OCI-LY7 (cell line): Measurements from ENCODE around the gene CTNNA2. TPM values are rescaled to one million over a fixed set of nuclear protein-coding genes. Genes with fewer than 3 reads are reported as not detected.

Experiments used
- BruUV-seq: library from RNA; stranded (reverse); fragments of 400-500 nt; replicated peaks from 2 replicates; lab custom pipeline; 2021; lab: Mats Ljungman, UMichigan
- CTCF ChIA-PET: fragments of 300-600 bp; sonication (Branson Sonifier 250); formaldehyde crosslinking; loops from one replicate; lab custom pipeline; 2022; ENCODE audit warnings: antibody characterized with exemption; ENCODE audit not compliant: unreplicated experiment; lab: Charles Lee
- POLR2A ChIA-PET: fragments of 300-600 bp; sonication (Branson Sonifier 250); formaldehyde crosslinking; loops from one replicate; lab custom pipeline; 2022; ENCODE audit warnings: antibody characterized with exemption; lab: Charles Lee
- DNase-seq: peaks from one replicate; pipeline ENCODE4 v3.0.0-alpha.2; 2015; ENCODE audit warnings: low spot score
- H2AFZ ChIP-seq: fragments of 200-600 bp; sonication (generic), shearing (Covaris generic); 2 replicates; pipeline ENCODE4 v1.6.1; 2014; ENCODE audit warnings: mild to moderate bottlenecking, antibody characterized with exemption, low read length, moderate library complexity
- H3K27ac ChIP-seq: fragments of 200-600 bp; sonication (generic); 2 replicates; pipeline ENCODE4 v1.5.1; 2014; ENCODE audit warnings: mixed run types, low read depth, mild to moderate bottlenecking, moderate library complexity, low read length, inconsistent platforms; ENCODE audit not compliant: poor library complexity, severe bottlenecking
- H3K36me3 ChIP-seq: fragments of 200-600 bp; sonication (generic); 2 replicates; pipeline ENCODE4 v1.6.1; 2014; ENCODE audit warnings: mild to moderate bottlenecking, antibody characterized with exemption, low read length, moderate library complexity, mixed read lengths; ENCODE audit not compliant: insufficient read depth
- H3K4me1 ChIP-seq: fragments of 200-600 bp; sonication (generic); 2 replicates; pipeline ENCODE4 v1.5.1; 2014; ENCODE audit warnings: mild to moderate bottlenecking, low read length; ENCODE audit not compliant: insufficient read depth, poor library complexity, severe bottlenecking
- H3K4me2 ChIP-seq: fragments of 200-600 bp; sonication (generic); 2 replicates; pipeline ENCODE4 v1.6.1; 2014; ENCODE audit warnings: mild to moderate bottlenecking, low read length
- H3K4me3 ChIP-seq: fragments of 200-600 bp; sonication (generic); 2 replicates; pipeline ENCODE4 v1.5.1; 2014; ENCODE audit warnings: mild to moderate bottlenecking, low read depth, low read length; ENCODE audit not compliant: poor library complexity, severe bottlenecking
- H3K79me2 ChIP-seq: fragments of 200-600 bp; sonication (generic); 2 replicates; pipeline ENCODE4 v1.6.1; 2016; ENCODE audit warnings: low read depth, mild to moderate bottlenecking, low read length, moderate library complexity, mixed read lengths; ENCODE audit not compliant: insufficient read depth
- H3K9me2 ChIP-seq: fragments of 200-600 bp; sonication (generic); 2 replicates; pipeline ENCODE4 v1.6.1; 2016; ENCODE audit warnings: mild to moderate bottlenecking, low read length, mixed read lengths; ENCODE audit not compliant: insufficient read depth
- H3K9me3 ChIP-seq: fragments of 200-600 bp; sonication (generic); 2 replicates; pipeline ENCODE4 v1.6.1; 2014; ENCODE audit warnings: mild to moderate bottlenecking, mixed run types, low read length, mixed read lengths
- H4K20me1 ChIP-seq: fragments of 200-600 bp; sonication (generic); 2 replicates; pipeline ENCODE4 v1.6.1; 2014; ENCODE audit warnings: mild to moderate bottlenecking, antibody characterized with exemption, low read length, moderate library complexity, mixed read lengths; ENCODE audit not compliant: insufficient read depth
- EZH2phosphoT487 ChIP-seq: fragments of 200-600 bp; sonication (generic); IDR thresholded peaks from 2 replicates; pipeline ENCODE4 v1.6.1; 2018; ENCODE audit warnings: low read depth, borderline replicate concordance, mild to moderate bottlenecking, mixed run types, antibody characterized with exemption, low read length, moderate library complexity, mixed read lengths
- intact Hi-C: fragments of 100-400 bp; cut with micrococcal nuclease; formaldehyde crosslinking; loops from one replicate; pipeline ENCODE4 v1.10.0; 2022; ENCODE audit not compliant: unreplicated experiment
- total RNA-seq, 2 experiments: library from RNA; depleted of rRNA in 1 of 2; stranded (reverse); fragments of >200 nt in 1 of 2; shearing (Covaris generic) in 1 of 2; gene quantifications; 2 replicates each; pipeline ENCODE4 v1.2.3, GENCODE V29; 2014 to 2022
- TF ChIP-seq, protein P1 (sequence below): fragments of 200-600 bp; sonication (generic); conservative IDR thresholded peaks from 2 replicates; pipeline ENCODE4 v1.5.1; 2014; ENCODE audit warnings: mild to moderate bottlenecking, antibody characterized with exemption, low read length, moderate library complexity, mixed read lengths

CTNNA2 gene
- total RNA-seq, 2 experiments from 2014 or later, result 0.19 to 2.7 TPM

DNA sequence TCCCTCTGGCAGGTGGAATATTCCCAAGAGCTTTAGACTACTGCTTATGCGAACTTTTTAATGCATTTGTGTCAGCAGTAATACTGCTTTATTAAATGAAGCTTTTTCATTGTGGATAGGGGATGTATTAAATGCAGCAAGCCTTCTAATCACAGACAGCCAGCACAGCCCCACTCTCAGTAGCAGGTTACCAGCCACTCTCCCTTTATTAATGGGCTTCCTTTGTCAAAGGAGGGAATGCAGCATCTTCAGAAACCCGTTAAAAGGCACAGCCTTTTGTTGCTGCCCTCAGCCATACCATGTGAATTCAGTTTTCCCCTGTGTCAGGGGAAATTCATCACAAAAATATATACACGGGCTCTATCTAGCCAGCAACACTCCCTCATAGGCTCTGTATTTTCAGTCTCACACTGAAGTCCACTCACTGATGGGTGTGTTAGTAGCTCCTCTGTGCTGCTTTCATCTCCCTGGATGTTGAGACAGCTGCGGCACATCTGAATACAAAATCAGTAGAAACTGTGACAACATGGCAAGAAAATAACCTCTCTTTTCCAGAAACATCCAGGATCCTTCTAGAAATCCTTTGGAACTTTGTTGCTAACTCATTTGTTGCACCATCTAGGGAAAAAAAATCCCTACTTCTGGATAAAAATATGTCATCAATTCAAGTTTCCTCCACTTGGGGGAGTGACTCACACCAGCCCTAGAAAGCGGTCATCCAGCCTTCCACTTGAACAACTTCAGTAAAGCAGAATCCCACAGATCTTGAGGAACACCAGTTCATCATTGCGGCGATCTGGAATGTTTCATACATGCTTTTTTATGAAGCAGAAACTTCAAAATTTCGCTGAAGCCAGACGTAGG lies 743.3 kb downstream of the CTNNA2 start:
- Histone ChIP-seq H3K36me3 (no peaks in the 10 kb centered on the region), H3K9me3 (no peaks in the 10 kb centered on the region), H3K4me3 (no peak overlapping the region), H4K20me1 (no peaks in the 10 kb centered on the region), H3K4me2 (no peak overlapping the region), H3K9me2 (no peaks in the 10 kb centered on the region), H3K27ac (no peak overlapping the region), H2AFZ (no peak overlapping the region), H3K4me1 (no peaks in the 10 kb centered on the region), H3K79me2 (no peaks in the 10 kb centered on the region)
- intact Hi-C loops, result no loop called here
- TF ChIP-seq, protein P1, sequence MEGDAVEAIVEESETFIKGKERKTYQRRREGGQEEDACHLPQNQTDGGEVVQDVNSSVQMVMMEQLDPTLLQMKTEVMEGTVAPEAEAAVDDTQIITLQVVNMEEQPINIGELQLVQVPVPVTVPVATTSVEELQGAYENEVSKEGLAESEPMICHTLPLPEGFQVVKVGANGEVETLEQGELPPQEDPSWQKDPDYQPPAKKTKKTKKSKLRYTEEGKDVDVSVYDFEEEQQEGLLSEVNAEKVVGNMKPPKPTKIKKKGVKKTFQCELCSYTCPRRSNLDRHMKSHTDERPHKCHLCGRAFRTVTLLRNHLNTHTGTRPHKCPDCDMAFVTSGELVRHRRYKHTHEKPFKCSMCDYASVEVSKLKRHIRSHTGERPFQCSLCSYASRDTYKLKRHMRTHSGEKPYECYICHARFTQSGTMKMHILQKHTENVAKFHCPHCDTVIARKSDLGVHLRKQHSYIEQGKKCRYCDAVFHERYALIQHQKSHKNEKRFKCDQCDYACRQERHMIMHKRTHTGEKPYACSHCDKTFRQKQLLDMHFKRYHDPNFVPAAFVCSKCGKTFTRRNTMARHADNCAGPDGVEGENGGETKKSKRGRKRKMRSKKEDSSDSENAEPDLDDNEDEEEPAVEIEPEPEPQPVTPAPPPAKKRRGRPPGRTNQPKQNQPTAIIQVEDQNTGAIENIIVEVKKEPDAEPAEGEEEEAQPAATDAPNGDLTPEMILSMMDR, result peak; percentile 61
- no peak for TF ChIP-seq EZH2phosphoT487
- ChIA-PET CTCF (no interaction called here), POLR2A (interaction anchor here (0.7 kb wide), 1 partner anchor 10 kb away, joined by 3 read pairs; no protein-coding TSS in a partner anchor)
- no peak for DNase-seq
- BruUV-seq, result no TSS peak

DNA sequence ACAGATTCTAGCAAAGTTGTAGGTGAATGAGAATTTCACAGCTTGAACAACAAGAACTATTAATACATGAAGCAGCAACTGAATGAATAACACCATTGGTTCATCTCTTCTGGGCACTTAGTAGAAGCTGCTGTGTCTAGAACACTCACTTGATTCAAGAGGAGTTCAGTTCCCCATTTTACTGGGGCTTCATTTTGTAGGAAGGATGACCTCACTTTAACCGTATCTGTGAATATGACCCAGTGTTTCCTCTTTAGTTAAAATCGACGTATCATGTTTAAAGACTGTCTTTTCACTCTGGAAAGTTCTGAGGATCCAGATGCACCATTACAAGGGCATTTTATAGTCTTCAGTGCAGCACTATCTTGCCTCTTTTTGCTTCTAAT lies 743.9 kb downstream of the CTNNA2 start:
- no peaks in the 10 kb centered on the region for H4K20me1 ChIP-seq
- no peak for DNase-seq
- no peaks in the 10 kb centered on the region for H3K9me3 ChIP-seq
- no peaks in the 10 kb centered on the region for H3K79me2 ChIP-seq
- no peak for TF ChIP-seq EZH2phosphoT487
- TF ChIP-seq, protein P1, result 0 out of 2 replicates have a peak, but pooled peaks have one; percentile 3
- ChIA-PET POLR2A (no interaction called here), CTCF (no interaction called here)
- BruUV-seq, result no TSS peak
- no peaks in the 10 kb centered on the region for H3K9me2 ChIP-seq
- intact Hi-C loops, result no loop called here
- H3K4me3 ChIP-seq, result no peak overlapping the region
- H2AFZ ChIP-seq, result no peak overlapping the region
- no peaks in the 10 kb centered on the region for H3K36me3 ChIP-seq
- no peak overlapping the region for H3K4me2 ChIP-seq
- no peaks in the 10 kb centered on the region for H3K4me1 ChIP-seq
- no peak overlapping the region for H3K27ac ChIP-seq

DNA sequence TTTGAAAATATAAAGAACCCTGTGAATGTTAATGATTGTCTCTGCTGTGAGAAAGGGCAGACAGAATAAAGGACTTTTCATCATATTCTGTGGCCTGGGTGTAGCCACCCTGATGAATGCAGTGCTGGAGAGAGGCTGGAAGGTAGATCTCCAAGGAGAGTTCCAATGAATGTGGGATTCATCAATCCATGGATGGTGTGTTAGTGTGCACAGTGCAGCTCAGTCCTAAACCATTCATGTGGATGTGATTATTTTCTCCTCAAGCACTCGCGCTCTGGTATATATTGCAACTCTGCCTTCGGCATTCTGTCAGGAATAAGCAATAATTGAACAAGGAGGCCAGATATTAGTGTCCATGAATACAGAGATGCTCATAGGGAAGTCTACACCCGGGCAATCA lies 744.6 kb downstream of the CTNNA2 start:
- Histone ChIP-seq H3K9me2 (no peaks in the 10 kb centered on the region), H3K79me2 (no peaks in the 10 kb centered on the region), H4K20me1 (no peaks in the 10 kb centered on the region), H3K4me3 (no peak overlapping the region), H3K4me1 (no peaks in the 10 kb centered on the region), H3K9me3 (no peaks in the 10 kb centered on the region), H3K27ac (no peak overlapping the region), H3K4me2 (no peak overlapping the region), H3K36me3 (no peaks in the 10 kb centered on the region), H2AFZ (no peak overlapping the region)
- ChIA-PET POLR2A (interaction anchor here (0.5 kb wide), 1 partner anchor 201 kb away, joined by 4 read pairs; no protein-coding TSS in a partner anchor), CTCF (no interaction called here)
- no peak for DNase-seq
- no peak for TF ChIP-seq EZH2phosphoT487
- TF ChIP-seq, protein P1, result no peak
- intact Hi-C loops, result no loop called here
- no TSS peak for BruUV-seq
